Keratinocyte (primary cell): ENCODE results near the gene PPM1D. TPM values are rescaled to one million over a fixed set of nuclear protein-coding genes. Genes with fewer than 3 reads are reported as not detected.

Source experiments
- DNase-seq: peaks from one replicate; pipeline ENCODE4 v3.0.0-alpha.2; 2011; ENCODE audit warnings: low read depth, missing footprints, low spot score
- FAIRE-seq: peaks from 2 replicates; lab custom pipeline; 2011; peaks lifted over from hg19 to GRCh38; lab: Jason Lieb, UNC
- H2AFZ ChIP-seq: 2 replicates; pipeline ENCODE4 v1.6.0; 2012; ENCODE audit warnings: low read length, control low read depth, inconsistent platforms; ENCODE audit not compliant: control insufficient read depth
- H3K27ac ChIP-seq: 2 replicates; pipeline ENCODE4 v1.5.1; 2011; ENCODE audit warnings: low read length; ENCODE audit not compliant: control insufficient read depth, insufficient read depth
- H3K27me3 ChIP-seq: 3 replicates; pipeline ENCODE4 v1.6.0; 2011; ENCODE audit warnings: low read length; ENCODE audit not compliant: control insufficient read depth, insufficient read depth; ENCODE audit errors: extremely low read depth
- H3K36me3 ChIP-seq, 2 experiments: 2 replicates in 1 of 2; 3 replicates in 1 of 2; pipeline ENCODE4 v1.5.1; 2011; ENCODE audit warnings: low read length in 2 of 2, mild to moderate bottlenecking in 1 of 2; ENCODE audit not compliant: control insufficient read depth in 2 of 2, insufficient read depth in 2 of 2; ENCODE audit errors: extremely low read depth in 1 of 2
- H3K4me1 ChIP-seq: 3 replicates; pipeline ENCODE4 v1.5.1; 2011; ENCODE audit warnings: low read length; ENCODE audit not compliant: control insufficient read depth, insufficient read depth; ENCODE audit errors: extremely low read depth
- H3K4me2 ChIP-seq: 3 replicates; pipeline ENCODE4 v1.6.0; 2011; ENCODE audit warnings: low read depth, low read length; ENCODE audit not compliant: control insufficient read depth, insufficient read depth; ENCODE audit errors: extremely low read depth
- H3K4me3 ChIP-seq, 3 experiments: fragments of 200-600 bp in 1 of 3; sonication (generic) in 1 of 3; 2 replicates in 2 of 3; 3 replicates in 1 of 3; pipeline ENCODE4 v1.5.1; 2011 to 2016; ENCODE audit warnings: low read length in 3 of 3, mild to moderate bottlenecking in 3 of 3, control low read depth in 2 of 3, inconsistent platforms in 1 of 3, low read depth in 1 of 3, mixed read lengths in 1 of 3, mixed run types in 1 of 3, moderate library complexity in 1 of 3; ENCODE audit not compliant: control insufficient read depth in 2 of 3, insufficient read depth in 2 of 3; ENCODE audit errors: extremely low read depth in 1 of 3
- H3K79me2 ChIP-seq: 2 replicates; pipeline ENCODE4 v1.6.0; 2012; ENCODE audit warnings: low read length; ENCODE audit not compliant: control insufficient read depth, insufficient read depth
- H3K9ac ChIP-seq: 3 replicates; pipeline ENCODE4 v1.6.0; 2011; ENCODE audit warnings: low read length; ENCODE audit not compliant: control insufficient read depth, insufficient read depth; ENCODE audit errors: extremely low read depth
- H3K9me1 ChIP-seq: 3 replicates; pipeline ENCODE4 v1.6.0; 2011; ENCODE audit warnings: low read length; ENCODE audit not compliant: control insufficient read depth, insufficient read depth; ENCODE audit errors: extremely low read depth
- H3K9me3 ChIP-seq: 2 replicates; pipeline ENCODE4 v1.5.1; 2012; ENCODE audit warnings: low read depth, low read length; ENCODE audit not compliant: control insufficient read depth
- H4K20me1 ChIP-seq: 3 replicates; pipeline ENCODE4 v1.6.0; 2011; ENCODE audit warnings: low read length; ENCODE audit not compliant: control insufficient read depth, insufficient read depth; ENCODE audit errors: extremely low read depth
- CTCF ChIP-seq, 3 experiments: IDR thresholded peaks in 1 of 3; conservative IDR thresholded peaks in 1 of 3; optimal IDR thresholded peaks in 1 of 3; 2 replicates in 2 of 3; 3 replicates in 1 of 3; pipeline versions ENCODE3 to v1.5.1; 2011; ENCODE audit warnings: low read length in 3 of 3, mild to moderate bottlenecking in 3 of 3, moderate library complexity in 2 of 3, control low read depth in 1 of 3, inconsistent platforms in 1 of 3; ENCODE audit not compliant: insufficient read depth in 2 of 3; ENCODE audit errors: extremely low read depth in 1 of 3
- EZH2 ChIP-seq: IDR thresholded peaks from one replicate; pipeline ENCODE4 v1.6.1; 2012; ENCODE audit warnings: inconsistent platforms, mild to moderate bottlenecking, low read length, moderate library complexity
- dilution Hi-C: fragments of 300-500 bp; cut with MboI; formaldehyde crosslinking; loops from one replicate; pipeline ENCODE4 v1.7.0; 2020; ENCODE audit warnings: low sequenced_read_pairs; ENCODE audit not compliant: extremely low pct_ligation_motif_present
- polyA plus RNA-seq, 5 experiments: library from polyadenylated mRNA; depleted of rRNA in 3 of 5; stranded (reverse) in 3 of 5; stranded (forward) in 1 of 5; unstranded in 1 of 5; fragments of >200 nt; gene quantifications; 1 replicate in 1 of 5; 2 replicates in 3 of 5; 3 replicates in 1 of 5; pipeline versions ENCODE4 v1.2.1 to v1.2.3, GENCODE V29; 2011 to 2012; ENCODE audit warnings: missing spikeins in 2 of 5, low read depth in 1 of 5, low replicate concordance in 1 of 5

Gene PPM1D
- polyA plus RNA-seq, 1 donor (not counting 4 experiments of a cell fraction or from before 2014, with no cell fraction given) = 2.9 TPM

GRCh38 chr17:60646701-60647100, 46.7 kb downstream of the PPM1D start:
- H4K20me1 ChIP-seq = no peaks in the 10 kb centered on the region
- FAIRE-seq = no peak

GRCh38 chr17:60647705-60648104, 47.7 kb downstream of the PPM1D start:
- TF ChIP-seq CTCF (optimal IDR thresholded peaks at IDR 0.05 in 1 of 3, IDR thresholded peaks at IDR 0.05 in 1 of 3, conservative IDR thresholded peaks at IDR 0.05 in 1 of 3; ENCODE audit: extremely low read depth in 1 of 3, insufficient read depth in 2 of 3, low read length in 3 of 3) (no peak), EZH2 (no peak)
- Histone ChIP-seq H2AFZ (no peak overlapping the region), H3K27me3 (no peaks in the 10 kb centered on the region), H3K4me3 (no peak overlapping the region), H3K4me2 (no peak overlapping the region), H3K36me3 (no peaks in the 10 kb centered on the region), H3K9ac (no peak overlapping the region), H4K20me1 (no peaks in the 10 kb centered on the region), H3K9me1 (no peaks in the 10 kb centered on the region), H3K9me3 (no peaks in the 10 kb centered on the region), H3K4me1 (no peaks in the 10 kb centered on the region), H3K79me2 (peaks cover 2% of the 10 kb centered on the region), H3K27ac (no peak overlapping the region)
- no peak for FAIRE-seq
- dilution Hi-C loops = no loop called here
- DNase-seq = no peak

More at GRCh38 chr17:60646701-60647100, 46.7 kb downstream of the PPM1D start:
- Histone ChIP-seq H3K27ac (no peak overlapping the region), H3K9me3 (no peaks in the 10 kb centered on the region), H3K79me2 (peaks cover 2% of the 10 kb centered on the region), H3K9ac (no peak overlapping the region), H3K9me1 (no peaks in the 10 kb centered on the region), H3K4me2 (no peak overlapping the region), H3K27me3 (no peaks in the 10 kb centered on the region), H3K4me1 (no peaks in the 10 kb centered on the region), H2AFZ (no peak overlapping the region), H3K36me3 (no peaks in the 10 kb centered on the region), H3K4me3 (no peak overlapping the region)
- TF ChIP-seq CTCF (optimal IDR thresholded peaks at IDR 0.05 in 1 of 3, IDR thresholded peaks at IDR 0.05 in 1 of 3, conservative IDR thresholded peaks at IDR 0.05 in 1 of 3; ENCODE audit: extremely low read depth in 1 of 3, insufficient read depth in 2 of 3, low read length in 3 of 3) (no peak), EZH2 (no peak)
- dilution Hi-C loops = no loop called here
- no peak for DNase-seq
